OCI-M2 (cell line): Measurements from ENCODE around the gene GRAMD2A.

ENCODE experiments used
- DNase-seq: peaks from one replicate; lab custom pipeline; 2025; ENCODE audit not compliant: unreplicated experiment; lab: John Stamatoyannopoulos, UW

GRAMD2A gene

GRCh38 chr15:72169236-72169920 is 28.2 kb downstream of the GRAMD2A start:
- no peak for DNase-seq

- no peak for DNase-seq
Observed at GRCh38 chr15:72168808-72169190, 28.8 kb downstream of the GRAMD2A start.

GRCh38 chr15:72168131-72168807 is 29.3 kb downstream of the GRAMD2A start:
- peak; percentile 11 for DNase-seq

GRCh38 chr15:72167445-72167844 is 30.1 kb downstream of the GRAMD2A start:
- no peak for DNase-seq

GRCh38 chr15:72166716-72167417 is 30.7 kb downstream of the GRAMD2A start:
- no peak for DNase-seq

GRCh38 chr15:72163719-72164118 is 33.9 kb downstream of the GRAMD2A start:
- no peak for DNase-seq

GRCh38 chr15:72162569-72162968 is 35.0 kb downstream of the GRAMD2A start:
- DNase-seq: no peak

- DNase-seq: no peak
Observed at GRCh38 chr15:72161361-72162132, 36.0 kb downstream of the GRAMD2A start.

GRCh38 chr15:72160696-72161245 is 36.8 kb downstream of the GRAMD2A start:
- DNase-seq: no peak

- DNase-seq: no peak
Observed at GRCh38 chr15:72156928-72157327, 40.7 kb downstream of the GRAMD2A start.

- DNase-seq: no peak
Observed at GRCh38 chr15:72155635-72156616, 41.7 kb downstream of the GRAMD2A start.

GRCh38 chr15:72155003-72155621 is 42.5 kb downstream of the GRAMD2A start:
- DNase-seq: no peak

- DNase-seq: no peak
Observed at GRCh38 chr15:72154316-72154715, 43.3 kb downstream of the GRAMD2A start.

GRCh38 chr15:72153269-72154000 is 44.2 kb downstream of the GRAMD2A start:
- no peak for DNase-seq

GRCh38 chr15:72147418-72147817 is 50.2 kb downstream of the GRAMD2A start:
- no peak for DNase-seq

GRCh38 chr15:72146934-72147333 is 50.7 kb downstream of the GRAMD2A start:
- no peak for DNase-seq

GRCh38 chr15:72146221-72146620 is 51.4 kb downstream of the GRAMD2A start:
- DNase-seq: no peak

- no peak for DNase-seq
Observed at GRCh38 chr15:72141171-72142084, 56.2 kb downstream of the GRAMD2A start.
